ENCODE results near the gene CDKN2AIP.

- no peak for TF ChIP-seq CTCF (conservative IDR thresholded peaks at IDR 0.05; ENCODE audit: low read length)
- no peak for TF ChIP-seq EZH2phosphoT487 (IDR thresholded peaks at IDR 0.05; ENCODE audit: borderline replicate concordance)
Measured at GRCh38 chr4:183422962-183423631, 21.3 kb upstream of the CDKN2AIP start.

Measured in Loucy (cell line).